Stimulated activated CD4-positive, alpha-beta T cell treated with anti-CD3 and anti-CD28 coated beads, Interleukin-1b, Interleukin-23, amount 100 ng/mL, for 1 hour (primary cell): ENCODE data around the gene SYTL3.
"Not testable (repeated sequence)": the region's sequence is repeated elsewhere in the genome, so short reads cannot be mapped to it uniquely, and the experiment has no call there.

Experiments
- DNase-seq, 2 donors: peaks; one replicate each; pipeline ENCODE4 v3.0.0-alpha.2; 2020; ENCODE audit warnings: low read depth in 2 of 2

Gene SYTL3

GRCh38 chr6:158649289-158650143, at the start of gene SYTL3:
Gene SYTL3 (plus strand): TSS chr6:158650054. CDS start chr6:158663269, 13,215 bp downstream.
- DNase-seq: peak; percentile 39 to 51

DNA sequence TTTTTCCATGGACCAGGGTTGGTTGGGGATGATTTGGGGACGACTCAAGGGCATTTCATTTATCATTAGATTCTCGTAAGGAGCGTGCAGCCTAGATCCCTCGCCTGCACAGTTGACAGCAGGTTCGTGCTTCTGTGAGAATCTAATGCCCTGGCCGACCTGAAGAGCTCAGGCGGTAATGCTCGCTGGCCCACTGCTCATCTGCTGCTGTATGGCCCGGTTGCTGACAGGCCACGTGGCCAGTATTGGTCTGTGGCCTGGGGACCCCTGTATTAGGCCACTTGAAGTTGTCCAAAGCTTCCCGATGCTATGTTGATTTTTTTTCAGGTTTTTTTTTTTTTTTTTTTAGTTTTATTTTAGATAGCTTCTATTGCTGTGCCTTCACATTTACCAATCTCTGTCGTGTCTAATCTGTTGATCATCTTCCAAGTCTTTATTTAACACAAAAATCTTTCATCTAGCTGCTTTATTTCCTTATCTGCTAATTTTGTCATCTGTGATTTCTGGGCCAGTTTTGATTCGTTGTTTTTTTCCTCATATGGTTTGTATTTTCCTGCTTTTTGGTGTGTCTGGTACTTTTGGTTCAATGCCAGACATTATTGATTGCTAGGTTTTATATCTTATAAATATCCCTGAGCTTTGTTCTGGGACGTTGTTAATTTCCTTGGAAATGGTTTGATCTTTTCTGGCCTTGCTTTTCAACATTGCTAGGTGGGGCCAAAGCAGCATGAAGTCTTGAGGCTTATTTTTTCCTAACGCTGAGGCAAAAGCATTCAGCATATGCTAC, 46.4 kb upstream of the SYTL3 start:
- DNase-seq: no peak

- no peak for DNase-seq
Observed at GRCh38 chr6:158604048-158604406, 45.8 kb upstream of the SYTL3 start.

- DNase-seq: peak; percentile 7 to 17
Observed at GRCh38 chr6:158605266-158605878, 44.5 kb upstream of the SYTL3 start.

GRCh38 chr6:158606011-158606410, 43.8 kb upstream of the SYTL3 start:
- DNase-seq: not testable (repeated sequence)

- DNase-seq: no peak
Observed at GRCh38 chr6:158606935-158607334, 42.9 kb upstream of the SYTL3 start.

- no peak for DNase-seq
Observed at GRCh38 chr6:158607411-158608170, 42.3 kb upstream of the SYTL3 start.

DNA sequence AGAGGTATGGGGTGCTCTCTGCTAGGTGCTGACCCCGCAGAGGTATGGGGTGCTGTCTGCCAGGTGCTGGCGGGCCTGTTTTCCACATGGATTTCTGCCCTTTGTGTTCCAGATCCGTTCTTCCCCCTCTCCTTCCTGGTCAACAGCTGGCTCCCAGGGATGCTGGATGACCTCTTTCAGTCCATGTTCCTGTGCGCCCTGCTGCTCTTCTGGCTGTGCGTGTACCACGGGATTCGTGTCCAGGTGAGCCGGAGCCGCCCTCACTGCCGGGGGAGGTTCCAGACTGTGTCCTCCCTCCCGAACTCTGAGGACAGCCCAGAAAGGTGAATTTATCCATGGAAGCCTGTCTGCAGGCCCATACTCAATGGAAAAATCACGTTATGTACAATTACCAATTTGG, 41.6 kb upstream of the SYTL3 start:
- DNase-seq: no peak

GRCh38 chr6:158609455-158610155, 40.2 kb upstream of the SYTL3 start:
- no peak for DNase-seq

DNA sequence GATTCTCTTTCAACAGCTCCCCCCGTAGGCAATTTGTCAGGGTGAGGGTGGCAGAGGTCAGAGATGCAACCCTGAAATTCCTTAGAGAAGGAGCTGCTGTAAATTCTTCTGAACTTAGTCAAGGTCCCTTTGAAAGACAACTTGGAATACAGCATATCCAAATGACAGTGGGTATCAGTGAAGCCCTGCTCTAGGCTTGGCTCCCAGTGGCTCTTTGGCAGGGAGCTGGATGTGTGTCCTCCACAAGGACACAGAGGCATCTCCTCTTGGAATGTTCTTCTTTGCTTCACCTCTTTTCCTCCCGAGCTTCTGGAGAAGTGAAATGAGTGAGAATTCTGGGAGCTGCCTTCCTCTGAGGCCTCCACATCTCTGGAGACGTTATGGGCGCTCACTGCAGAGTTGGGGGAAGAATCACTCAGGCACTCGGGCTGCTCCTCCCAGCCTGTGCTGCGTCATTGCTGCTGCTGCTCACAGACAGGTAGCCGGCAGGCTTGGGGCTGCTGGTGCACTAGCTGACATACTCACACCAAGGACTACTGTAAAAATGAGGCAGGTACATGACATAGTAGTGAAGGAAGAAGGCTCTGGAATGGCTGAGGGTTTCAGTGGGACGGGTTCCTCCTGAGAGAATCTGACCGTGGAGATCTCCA, 39.4 kb upstream of the SYTL3 start:
- DNase-seq: no peak

- DNase-seq: no peak
Observed at GRCh38 chr6:158611039-158611438, 38.8 kb upstream of the SYTL3 start.

DNA sequence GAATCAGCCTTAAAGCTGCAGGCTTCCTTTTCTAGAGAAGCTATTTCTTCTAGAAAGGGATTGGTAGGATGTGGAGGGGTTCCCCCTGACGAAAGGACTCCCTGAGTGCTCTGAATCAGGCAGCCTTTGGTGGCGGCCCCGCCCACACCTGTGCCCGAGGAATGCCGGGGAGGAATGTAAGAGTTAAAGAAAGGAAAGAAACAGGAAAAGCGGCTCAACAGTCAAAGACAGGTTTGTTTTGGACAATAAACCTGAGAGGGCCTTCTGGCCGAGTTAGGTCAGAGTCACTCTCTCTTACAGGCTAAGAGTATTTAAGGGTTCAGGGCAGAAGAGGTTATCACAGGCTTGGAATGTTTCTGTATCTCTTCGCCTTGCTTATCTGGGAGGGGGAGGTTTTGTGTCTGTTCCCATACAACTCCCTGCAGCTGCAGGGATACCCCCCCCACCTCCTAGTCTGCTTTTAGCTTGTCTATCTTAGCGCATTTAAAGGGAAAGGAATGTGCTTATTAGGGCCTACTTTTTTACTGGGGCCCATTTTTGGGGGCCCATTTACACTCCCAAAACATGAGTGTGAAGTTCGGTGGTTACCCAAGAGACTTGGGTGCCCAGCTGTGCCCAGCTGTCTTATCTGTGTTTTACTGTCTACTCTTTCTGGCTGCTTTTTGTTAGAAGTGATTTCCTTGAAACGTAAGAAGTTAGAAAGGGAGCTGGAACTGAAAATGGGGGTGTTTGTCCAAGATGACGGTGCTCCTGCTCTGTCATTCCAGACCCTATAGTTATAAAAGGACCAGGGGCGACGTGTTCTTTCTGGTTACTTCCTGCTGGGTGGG, 38.1 kb upstream of the SYTL3 start:
- DNase-seq: no peak

DNA sequence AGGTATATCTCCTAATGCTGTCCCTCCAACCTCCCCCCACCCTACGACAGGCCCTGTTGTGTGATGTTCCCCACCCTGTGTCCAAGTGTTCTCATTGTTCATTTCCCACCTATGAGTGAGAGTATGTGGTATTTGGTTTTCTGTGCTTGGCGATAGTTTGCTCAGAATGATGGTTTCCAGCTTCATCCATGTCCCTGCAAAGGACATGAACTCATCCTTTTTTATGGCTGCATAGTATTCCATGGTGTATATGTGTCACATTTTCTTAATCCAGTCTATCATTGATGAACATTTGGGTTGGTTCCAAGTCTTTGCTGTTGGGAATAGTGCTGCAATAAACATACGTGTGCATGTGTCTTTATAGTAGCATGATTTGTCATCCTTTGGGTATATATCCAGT, 35.2 kb upstream of the SYTL3 start:
- not testable (repeated sequence) for DNase-seq

GRCh38 chr6:158618289-158618688, 31.6 kb upstream of the SYTL3 start:
- not testable (repeated sequence) for DNase-seq

GRCh38 chr6:158619922-158620801, 29.7 kb upstream of the SYTL3 start:
- DNase-seq: no peak

- DNase-seq: no peak
Observed at GRCh38 chr6:158620963-158621693, 28.7 kb upstream of the SYTL3 start.

DNA sequence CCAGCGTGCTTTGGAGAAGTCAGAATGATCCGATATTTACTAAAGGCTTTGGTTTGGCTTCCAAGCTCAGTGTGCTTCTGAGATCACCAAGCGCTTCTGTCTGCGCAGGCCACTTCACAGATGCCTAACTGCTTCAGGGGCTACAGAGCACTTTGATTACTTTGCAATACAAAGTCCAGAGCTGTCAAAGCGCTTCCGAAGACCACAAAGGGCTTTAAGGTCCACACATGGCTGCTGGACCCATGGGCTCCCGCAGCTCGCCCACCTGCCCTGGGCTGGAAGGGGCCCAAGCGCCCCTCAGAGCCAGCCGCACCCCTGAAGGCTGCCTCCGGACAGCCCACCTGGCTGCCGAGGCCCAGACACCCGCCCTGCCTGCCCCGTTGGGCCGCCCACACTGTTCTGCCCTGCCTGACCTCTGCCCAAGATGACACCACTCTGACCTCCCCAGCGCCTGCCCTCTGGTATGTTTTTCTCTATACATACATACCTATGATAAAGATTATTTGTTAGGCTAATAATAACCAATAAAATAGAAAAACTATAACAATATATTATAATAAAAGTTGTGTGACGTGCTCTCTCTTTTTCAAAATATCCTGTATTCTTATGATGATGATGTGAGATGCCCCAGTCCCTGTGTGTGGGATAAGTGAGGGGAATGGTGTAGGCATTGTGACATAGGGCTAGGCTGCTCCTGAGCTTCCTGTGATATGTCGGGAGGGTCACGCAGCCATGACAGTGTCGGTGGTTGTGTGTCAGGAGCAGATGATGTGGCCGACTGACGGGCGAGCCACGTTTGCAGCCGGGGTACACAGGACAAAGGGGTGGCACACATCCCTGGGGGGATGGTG, 27.9 kb upstream of the SYTL3 start:
- DNase-seq: no peak
